ENCODE data around the gene WNT7A. TPM values are rescaled to one million over a fixed set of nuclear protein-coding genes. Genes with fewer than 3 reads are reported as not detected.
A peak's percentile ranks its signal among the peaks of the same experiment; 100 is the strongest.

WNT7A gene
- total RNA-seq, 8 experiments from 2014 or later: 0.09 to 14.1 (median 7.6) TPM

DNA sequence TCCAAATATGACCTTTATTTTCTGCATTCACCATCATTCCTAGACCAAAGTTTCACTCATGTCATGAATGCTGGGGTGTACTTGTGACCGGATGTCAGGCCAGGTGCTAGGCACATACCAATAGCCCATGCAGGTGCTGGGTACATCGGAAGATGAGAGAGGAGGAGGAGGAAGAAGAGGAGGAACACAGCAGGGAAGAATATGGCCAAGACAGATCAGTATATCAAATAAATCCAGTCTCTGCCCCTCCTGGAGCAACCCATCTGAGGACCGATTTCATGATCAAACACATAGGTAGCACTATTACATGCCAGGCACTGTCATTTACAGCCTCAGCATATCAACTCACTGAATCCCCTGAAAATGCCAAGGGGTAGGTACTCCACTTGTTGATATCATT, 3.0 kb upstream of the WNT7A start:
- no peak for ATAC-seq (replicated peaks in 6 of 8)
- WGBS, 10 experiments: 0 to 100% (median 88%) methylated on average over 1 to 3 of the region's 3 CpGs; no CpG with 5 or more reads in 1 of the 10 experiments
- Histone ChIP-seq H3K4me1 (replicated peaks in 1 of 2) (no peaks in the 10 kb centered on the region), H3K27ac (no peak overlapping the region), H3K4me3 (no peak overlapping the region)
- in situ Hi-C loops (cut with MboI; ENCODE audit: low pct_unique_long_range_greater_than_20kb in 2 of 9, low sequenced_read_pairs in 9 of 9, unreplicated experiment in 9 of 9): loop anchor here (5.0 to 25.0 kb wide), 7 partner anchors 218 to 579 kb away; partner anchors contain the start of gene HDAC11 (in 4 of the 9)

- 50 to 83% (median 71%) methylated on average over 1 to 6 of the region's 7 CpGs; no CpG with 5 or more reads in 3 of the 10 experiments for WGBS, 10 experiments
- in situ Hi-C loops (cut with MboI; ENCODE audit: low pct_unique_long_range_greater_than_20kb in 2 of 9, low sequenced_read_pairs in 9 of 9, unreplicated experiment in 9 of 9): loop anchor here (5.0 to 25.0 kb wide), 7 partner anchors 217 to 581 kb away; partner anchors contain the start of gene HDAC11 (in 4 of the 9)
- H3K4me1 ChIP-seq (replicated peaks in 1 of 2): peaks cover 0 to 3% of the 10 kb centered on the region in 2 donors
- H3K27ac ChIP-seq: no peak overlapping the region
- no peak for ATAC-seq (replicated peaks in 6 of 8)
- H3K4me3 ChIP-seq: no peak overlapping the region
Measured at GRCh38 chr3:13881536-13882410, 1.9 kb upstream of the WNT7A start.

GRCh38 chr3:13880811-13881156, 913 bp upstream of the WNT7A start:
- Histone ChIP-seq H3K4me3 (peak overlapping the region in 2 of 5 donors; percentile 47 to 51), H3K27ac (no peak overlapping the region), H3K4me1 (replicated peaks in 1 of 2) (peaks cover 0 to 3% of the 10 kb centered on the region in 2 donors)
- peak in 2 of 8 experiments; percentile 1 to 37 for ATAC-seq (replicated peaks in 6 of 8)
- in situ Hi-C loops (cut with MboI; ENCODE audit: low pct_unique_long_range_greater_than_20kb in 2 of 9, low sequenced_read_pairs in 9 of 9, unreplicated experiment in 9 of 9): loop anchor here (5.0 to 25.0 kb wide), 7 partner anchors 216 to 582 kb away; partner anchors contain the start of gene HDAC11 (in 4 of the 9)
- 0 to 11% (median 10%) methylated on average over 3 to 10 of the region's 15 CpGs; no CpG with 5 or more reads in 6 of the 10 experiments for WGBS, 10 experiments

DNA sequence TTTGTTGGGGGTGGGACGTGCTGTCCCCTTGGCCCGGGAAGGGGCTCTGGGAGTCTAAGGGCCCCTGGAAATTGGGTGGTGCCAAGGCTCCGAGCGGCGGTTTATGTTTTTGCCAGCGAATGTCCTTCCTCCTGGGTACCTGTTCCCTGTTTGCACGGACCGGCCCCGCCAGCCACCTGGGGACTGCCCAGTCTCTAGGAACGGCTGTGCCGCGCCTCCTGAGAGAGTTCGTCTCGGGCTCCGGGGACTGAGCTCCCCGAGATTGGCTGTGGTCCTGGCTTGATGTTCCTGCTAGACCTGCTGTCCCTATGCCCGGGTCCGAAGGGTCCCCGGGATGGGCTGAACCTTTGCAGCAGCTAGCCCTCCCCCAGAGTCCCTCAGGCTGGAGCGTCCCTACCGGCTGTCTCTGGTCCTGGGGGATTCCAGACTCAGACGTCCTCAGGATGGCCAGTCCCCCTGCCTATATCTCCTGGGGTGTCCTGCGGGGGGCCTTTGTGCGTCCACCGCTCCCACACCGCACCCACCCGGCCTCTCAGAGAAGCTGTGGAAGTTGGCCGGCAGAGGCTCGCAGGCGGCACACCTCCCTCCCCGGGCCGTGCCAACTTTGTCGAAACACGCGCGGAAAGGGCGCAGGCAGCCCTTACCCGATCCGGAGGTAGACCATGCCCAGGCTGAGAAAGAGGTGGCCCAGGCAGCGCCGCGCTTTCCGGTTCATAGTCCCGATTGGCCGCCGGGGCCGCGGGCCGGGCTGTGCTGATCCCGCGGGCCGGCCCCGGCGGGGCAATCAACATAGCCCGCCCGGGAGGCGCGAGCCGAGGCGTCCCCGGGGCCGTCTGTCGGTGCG, 547 bp downstream of the WNT7A start:
- peak in 7 of 8 experiments; percentile 19 to 37 (median 29) for ATAC-seq (replicated peaks in 6 of 8)
- 0 to 5% (median 0%) methylated on average over 2 to 11 of the region's 64 CpGs; no CpG with 5 or more reads in 5 of the 10 experiments for WGBS, 10 experiments
- H3K4me1 ChIP-seq (replicated peaks in 1 of 2): peaks cover 0 to 3% of the 10 kb centered on the region in 2 donors
- H3K27ac ChIP-seq: peak overlapping the region; percentile 59 to 67
- peak overlapping the region; percentile 47 to 59 (median 51) for H3K4me3 ChIP-seq
- in situ Hi-C loops (cut with MboI; ENCODE audit: low pct_unique_long_range_greater_than_20kb in 2 of 9, low sequenced_read_pairs in 9 of 9, unreplicated experiment in 9 of 9): loop anchor here in 7 of 9 experiments (25.0 kb wide), 3 partner anchors 217 to 583 kb away; partner anchors contain the start of gene HDAC11 (in 4 of the 7)

GRCh38 chr3:13878281-13879101, 1.4 kb downstream of the WNT7A start:
- 0 to 2% (median 0%) methylated on average over 1 to 11 of the region's 66 CpGs; no CpG with 5 or more reads in 5 of the 10 experiments for WGBS, 10 experiments
- in situ Hi-C loops (cut with MboI; ENCODE audit: low pct_unique_long_range_greater_than_20kb in 2 of 9, low sequenced_read_pairs in 9 of 9, unreplicated experiment in 9 of 9): loop anchor here in 7 of 9 experiments (25.0 kb wide), 3 partner anchors 216 to 584 kb away; partner anchors contain the start of gene HDAC11 (in 4 of the 7)
- ATAC-seq (replicated peaks in 6 of 8): peak in 5 of 8 experiments; percentile 26 to 44 (median 34)
- Histone ChIP-seq H3K4me1 (replicated peaks in 1 of 2) (peaks cover 2 to 3% of the 10 kb centered on the region in 2 donors), H3K4me3 (peak overlapping the region; percentile 47 to 59 (median 51)), H3K27ac (peak overlapping the region; percentile 59 to 67)

- peaks cover 2 to 3% of the 10 kb centered on the region in 2 donors for H3K4me1 ChIP-seq (replicated peaks in 1 of 2)
- peak overlapping the region; percentile 59 to 67 for H3K27ac ChIP-seq
- ATAC-seq (replicated peaks in 6 of 8): peak in 5 of 8 experiments; percentile 0 to 7 (median 1)
- WGBS, 10 experiments: 50% methylated on average over 2 of the region's 25 CpGs; no CpG with 5 or more reads in 9 of the 10 experiments
- H3K4me3 ChIP-seq: peak overlapping the region; percentile 47 to 59 (median 51)
- in situ Hi-C loops (cut with MboI; ENCODE audit: low pct_unique_long_range_greater_than_20kb in 2 of 9, low sequenced_read_pairs in 9 of 9, unreplicated experiment in 9 of 9): loop anchor here in 7 of 9 experiments (25.0 kb wide), 3 partner anchors 216 to 584 kb away; partner anchors contain the start of gene HDAC11 (in 4 of the 7)
Measured at GRCh38 chr3:13877911-13878280, 2.0 kb downstream of the WNT7A start.

DNA sequence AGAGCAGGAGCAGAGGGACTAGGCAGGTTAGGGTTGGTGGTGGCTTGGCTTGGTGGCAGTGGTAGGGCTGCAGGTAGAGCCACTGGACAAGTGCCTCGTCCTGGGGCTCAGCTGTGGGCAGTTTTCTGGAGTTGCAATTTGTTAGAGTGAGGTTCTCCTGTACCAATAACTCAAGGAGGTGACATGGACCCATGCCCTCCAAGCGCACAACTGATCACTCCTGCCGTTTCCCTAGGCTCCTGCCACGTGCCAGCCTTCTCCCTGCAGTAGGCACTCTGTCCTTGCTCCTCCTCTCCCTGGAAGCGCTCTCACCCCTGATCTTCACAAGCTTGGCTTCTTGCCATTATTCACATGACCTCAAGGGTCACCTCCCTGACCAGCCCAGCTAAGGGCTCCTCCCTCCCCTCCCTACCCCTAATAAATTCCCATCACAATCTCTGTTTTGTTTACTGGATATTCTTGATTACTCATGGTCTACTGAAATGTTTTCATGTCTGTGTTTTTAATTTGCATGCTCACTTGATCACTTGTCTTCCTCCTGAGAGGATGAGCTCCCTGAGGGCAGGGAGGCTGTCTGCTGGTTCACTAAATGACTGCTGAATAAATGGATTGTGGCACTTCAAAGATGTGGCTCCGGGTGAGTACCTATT, 3.3 kb downstream of the WNT7A start:
- Histone ChIP-seq H3K4me1 (replicated peaks in 1 of 2) (peaks cover 2 to 3% of the 10 kb centered on the region in 2 donors), H3K27ac (no peak overlapping the region), H3K4me3 (no peak overlapping the region)
- in situ Hi-C loops (cut with MboI; ENCODE audit: low pct_unique_long_range_greater_than_20kb in 2 of 9, low sequenced_read_pairs in 9 of 9, unreplicated experiment in 9 of 9): loop anchor here in 7 of 9 experiments (25.0 kb wide), 3 partner anchors 214 to 586 kb away; partner anchors contain the start of gene HDAC11 (in 4 of the 7)
- 0 to 100% (median 51%) methylated on average over 1 to 4 of the region's 6 CpGs; no CpG with 5 or more reads in 3 of the 10 experiments for WGBS, 10 experiments
- peak in 2 of 8 experiments; percentile 27 to 57 for ATAC-seq (replicated peaks in 6 of 8)

DNA sequence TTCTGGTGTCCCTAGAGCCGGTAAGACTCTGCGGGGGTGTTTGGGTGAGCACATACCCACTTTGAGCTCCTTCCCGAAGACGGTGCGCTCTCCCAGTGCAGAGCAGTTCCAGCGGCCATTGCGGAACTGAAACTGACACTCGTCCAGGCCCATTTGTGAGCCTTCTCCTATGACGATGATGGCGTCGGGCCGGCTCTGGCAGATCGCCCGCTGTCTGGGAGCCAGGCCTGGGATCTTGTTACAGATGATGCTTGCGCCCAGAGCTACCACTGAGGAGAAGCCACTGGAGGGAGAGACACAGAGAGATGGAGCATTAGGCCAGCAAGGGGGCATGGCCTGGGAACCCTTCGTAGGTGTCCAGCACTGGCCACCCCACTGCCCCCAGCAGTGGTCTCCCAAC, 5.0 kb downstream of the WNT7A start:
- Histone ChIP-seq H3K4me3 (no peak overlapping the region), H3K27ac (no peak overlapping the region), H3K4me1 (replicated peaks in 1 of 2) (peaks cover 3 to 4% of the 10 kb centered on the region in 2 donors)
- in situ Hi-C loops (cut with MboI; ENCODE audit: low pct_unique_long_range_greater_than_20kb in 2 of 9, low sequenced_read_pairs in 9 of 9, unreplicated experiment in 9 of 9): loop anchor here in 7 of 9 experiments (25.0 kb wide), 3 partner anchors 213 to 587 kb away; partner anchors contain the start of gene HDAC11 (in 4 of the 7)
- ATAC-seq (replicated peaks in 6 of 8): no peak
- 80 to 100% (median 97%) methylated on average over 3 to 6 of the region's 16 CpGs; no CpG with 5 or more reads in 7 of the 10 experiments for WGBS, 10 experiments

DNA sequence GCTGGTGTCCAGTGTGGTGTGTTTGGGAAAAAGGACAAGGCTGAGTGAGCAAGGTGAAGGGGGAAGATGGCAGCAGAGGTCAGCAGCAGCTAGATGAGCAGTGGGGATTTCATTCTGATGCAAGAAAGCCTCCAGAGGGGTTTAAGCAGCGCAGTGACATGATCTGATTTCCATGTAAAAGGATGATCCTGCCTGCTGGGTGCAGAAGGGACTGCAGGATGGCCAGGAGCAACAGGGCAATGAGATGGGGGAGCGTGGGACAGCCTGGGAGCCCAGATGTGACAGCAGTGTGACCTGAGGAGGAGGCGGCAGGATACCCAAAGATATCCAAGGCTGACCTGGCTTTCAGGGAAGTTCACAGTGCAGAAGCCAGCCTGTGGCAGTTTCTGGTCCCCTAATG, 6.1 kb downstream of the WNT7A start:
- in situ Hi-C loops (cut with MboI; ENCODE audit: low pct_unique_long_range_greater_than_20kb in 2 of 9, low sequenced_read_pairs in 9 of 9, unreplicated experiment in 9 of 9): no loop called here
- Histone ChIP-seq H3K4me1 (replicated peaks in 1 of 2) (peaks cover 3 to 5% of the 10 kb centered on the region in 2 donors), H3K4me3 (no peak overlapping the region), H3K27ac (peak overlapping the region in 1 of 2 donors; percentile 18)
- no peak for ATAC-seq (replicated peaks in 6 of 8)
- WGBS, 10 experiments: 0 to 69% (median 0%) methylated on average over 1 to 2 of the region's 3 CpGs; no CpG with 5 or more reads in 7 of the 10 experiments

DNA sequence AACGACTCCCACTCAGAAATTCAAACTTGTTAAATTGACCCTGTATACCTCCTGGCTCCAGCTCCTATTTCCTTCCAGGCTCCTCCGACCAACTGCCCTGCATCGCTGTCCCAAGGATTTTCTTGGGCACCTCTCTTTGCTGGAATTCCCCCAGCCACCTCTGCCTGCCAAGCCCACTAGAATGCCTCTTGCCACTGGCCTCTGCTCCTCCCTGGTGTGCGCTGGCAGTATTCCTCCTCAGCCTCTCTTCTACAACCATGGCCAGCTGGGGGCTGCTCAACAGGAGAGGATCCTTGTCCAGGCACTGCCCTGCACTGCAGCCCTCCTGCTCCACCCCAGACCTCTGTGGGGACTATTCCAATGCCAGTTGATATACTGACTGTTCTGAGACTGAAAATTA, 7.4 kb downstream of the WNT7A start:
- in situ Hi-C loops (cut with MboI; ENCODE audit: low pct_unique_long_range_greater_than_20kb in 2 of 9, low sequenced_read_pairs in 9 of 9, unreplicated experiment in 9 of 9): no loop called here
- Histone ChIP-seq H3K27ac (no peak overlapping the region), H3K4me3 (no peak overlapping the region), H3K4me1 (replicated peaks in 1 of 2) (peaks cover 8 to 12% of the 10 kb centered on the region in 2 donors)
- WGBS, 10 experiments: 60 to 100% (median 81%) methylated on average over 1 to 4 of the region's 4 CpGs; no CpG with 5 or more reads in 4 of the 10 experiments
- ATAC-seq (replicated peaks in 6 of 8): no peak

DNA sequence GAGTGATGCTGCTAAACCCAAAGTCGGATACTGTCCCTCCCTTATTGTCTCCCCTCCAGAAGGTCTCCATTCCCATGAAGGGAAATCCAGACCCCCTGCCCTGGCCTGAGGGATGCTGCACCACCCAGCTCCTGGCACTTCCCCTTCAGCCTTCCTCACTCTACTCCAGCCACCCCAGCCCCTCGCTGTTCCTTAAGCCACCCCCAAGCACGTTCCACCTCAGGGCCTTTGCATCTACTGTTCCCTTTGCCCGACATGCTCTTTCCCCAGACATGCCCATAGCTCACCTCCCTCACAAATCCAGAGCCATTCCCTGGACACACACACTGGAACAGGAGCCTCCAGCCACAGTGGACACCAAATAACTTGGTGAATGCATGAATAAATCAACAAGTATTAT, 8.1 kb downstream of the WNT7A start:
- ATAC-seq (replicated peaks in 6 of 8): no peak
- WGBS, 10 experiments: 10 to 100% (median 86%) methylated on average over 1 to 3 of the region's 4 CpGs; no CpG with 5 or more reads in 4 of the 10 experiments
- Histone ChIP-seq H3K27ac (no peak overlapping the region), H3K4me3 (no peak overlapping the region), H3K4me1 (replicated peaks in 1 of 2) (peaks cover 9 to 16% of the 10 kb centered on the region in 2 donors)
- in situ Hi-C loops (cut with MboI; ENCODE audit: low pct_unique_long_range_greater_than_20kb in 2 of 9, low sequenced_read_pairs in 9 of 9, unreplicated experiment in 9 of 9): no loop called here
